Testis (tissue), 2 donors: Measurements from ENCODE around the gene SH3YL1.

Experiments used
- POLR2A ChIP-seq: fragments of 450-650 bp; IDR thresholded peaks from one replicate; pipeline ENCODE4 v1.6.1; 2017; ENCODE audit warnings: antibody characterized with exemption, mild to moderate bottlenecking, moderate library complexity
- TF ChIP-seq, protein P1 (sequence below), 3 experiments: fragments of 450-650 bp in 2 of 3; fragments of 200-600 bp in 1 of 3; sonication (generic) in 1 of 3; IDR thresholded peaks; one replicate each; pipeline ENCODE4 v1.5.1; 2016 to 2019; ENCODE audit warnings: antibody characterized with exemption in 3 of 3, mild to moderate bottlenecking in 2 of 3, moderate library complexity in 1 of 3

DNA sequence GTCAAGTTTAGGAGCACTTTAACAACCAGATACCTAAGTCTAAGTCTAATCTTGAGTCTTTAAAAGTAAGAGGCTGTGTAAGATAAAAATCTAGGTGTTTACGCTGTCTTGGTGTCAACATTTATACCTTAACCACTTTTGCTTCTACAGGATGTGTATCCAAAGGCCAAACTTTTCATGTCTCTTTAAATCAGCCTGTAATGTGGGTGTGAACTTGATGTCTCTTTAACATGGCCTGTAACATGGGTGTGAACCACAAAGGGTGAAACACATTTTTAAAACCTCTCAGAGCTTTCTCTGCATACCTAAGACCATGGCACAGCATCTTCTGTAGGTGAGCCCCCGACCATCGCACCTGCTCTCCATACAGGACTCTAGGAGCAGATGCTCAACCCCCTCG, 40.4 kb downstream of the SH3YL1 start:
- TF ChIP-seq, protein P1, sequence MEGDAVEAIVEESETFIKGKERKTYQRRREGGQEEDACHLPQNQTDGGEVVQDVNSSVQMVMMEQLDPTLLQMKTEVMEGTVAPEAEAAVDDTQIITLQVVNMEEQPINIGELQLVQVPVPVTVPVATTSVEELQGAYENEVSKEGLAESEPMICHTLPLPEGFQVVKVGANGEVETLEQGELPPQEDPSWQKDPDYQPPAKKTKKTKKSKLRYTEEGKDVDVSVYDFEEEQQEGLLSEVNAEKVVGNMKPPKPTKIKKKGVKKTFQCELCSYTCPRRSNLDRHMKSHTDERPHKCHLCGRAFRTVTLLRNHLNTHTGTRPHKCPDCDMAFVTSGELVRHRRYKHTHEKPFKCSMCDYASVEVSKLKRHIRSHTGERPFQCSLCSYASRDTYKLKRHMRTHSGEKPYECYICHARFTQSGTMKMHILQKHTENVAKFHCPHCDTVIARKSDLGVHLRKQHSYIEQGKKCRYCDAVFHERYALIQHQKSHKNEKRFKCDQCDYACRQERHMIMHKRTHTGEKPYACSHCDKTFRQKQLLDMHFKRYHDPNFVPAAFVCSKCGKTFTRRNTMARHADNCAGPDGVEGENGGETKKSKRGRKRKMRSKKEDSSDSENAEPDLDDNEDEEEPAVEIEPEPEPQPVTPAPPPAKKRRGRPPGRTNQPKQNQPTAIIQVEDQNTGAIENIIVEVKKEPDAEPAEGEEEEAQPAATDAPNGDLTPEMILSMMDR (IDR thresholded peaks at IDR 0.05) = no peak
- TF ChIP-seq POLR2A = no peak
